ENCODE measurements around the gene TTC7B. TPM values are rescaled to one million over a fixed set of nuclear protein-coding genes. Genes with fewer than 3 reads are reported as not detected.

TTC7B gene
- total and polyA plus RNA-seq, 2 of the 8 experiments (the other 6 are each of a cell fraction or from before 2014, with no cell fraction given) = 23.7 to 34.0 TPM

GRCh38 chr14:90609376-90609775, 206.9 kb downstream of the TTC7B start:
- Histone ChIP-seq H3K4me2 (ENCODE audit: insufficient read depth in 1 of 2, low read depth in 2 of 2, low read length in 2 of 2) (no peak overlapping the region), H4K8ac (ENCODE audit: extremely low read depth, insufficient read depth, low read length) (no peak overlapping the region), H2AFZ (ENCODE audit: low read length) (no peak overlapping the region), H3K18ac (ENCODE audit: extremely low read depth, low read length) (no peak overlapping the region), H4K5ac (ENCODE audit: insufficient read length, low read depth, low read length) (no peak overlapping the region), H3K9ac (replicated peaks in 1 of 4; ENCODE audit: extremely low read depth in 1 of 4, low read depth in 3 of 4, low read length in 3 of 4) (no peak overlapping the region), H3K27ac (ENCODE audit: low read depth, low read length) (no peak overlapping the region), H4K20me1 (replicated peaks in 1 of 2; ENCODE audit: control insufficient read depth in 1 of 2, insufficient read depth in 2 of 2, low read length in 2 of 2) (no peaks in the 10 kb centered on the region), H3K4ac (replicated peaks; ENCODE audit: insufficient read length, low read depth, low read length) (no peak overlapping the region), H2BK12ac (ENCODE audit: low read depth, low read length) (no peak overlapping the region), H3K23ac (ENCODE audit: insufficient read length) (no peak overlapping the region), H2AK5ac (ENCODE audit: low read depth, low read length) (no peak overlapping the region), H3K9me3 (ENCODE audit: insufficient read depth in 2 of 2, low read depth in 1 of 2, low read length in 1 of 2) (no peaks in the 10 kb centered on the region), H3K4me1 (replicated peaks in 1 of 4; ENCODE audit: control insufficient read depth in 3 of 4, insufficient read depth in 4 of 4, low read length in 3 of 4) (peaks cover 8 to 18% (median 14%) of the 10 kb centered on the region in 4 experiments; a peak in 6 of 7 replicates), H3K36me3 (ENCODE audit: control insufficient read depth in 2 of 4, insufficient read depth in 4 of 4, low read length in 3 of 4) (no peaks in the 10 kb centered on the region), H2BK20ac (ENCODE audit: low read length) (no peak overlapping the region), H3K27me3 (replicated peaks in 1 of 4; ENCODE audit: control insufficient read depth in 3 of 4, extremely low read depth in 1 of 4, insufficient read depth in 3 of 4, low read length in 3 of 4) (no peaks in the 10 kb centered on the region), H3K79me1 (ENCODE audit: low read depth, low read length) (no peaks in the 10 kb centered on the region), H3K14ac (ENCODE audit: insufficient read length) (no peak overlapping the region), H2BK15ac (ENCODE audit: low read length) (no peak overlapping the region), H4K91ac (replicated peaks; ENCODE audit: insufficient read length, low read length) (no peak overlapping the region), H2BK5ac (ENCODE audit: low read depth, low read length) (no peak overlapping the region), H2BK120ac (replicated peaks; ENCODE audit: low read depth, low read length) (no peak overlapping the region), H3K4me3 (ENCODE audit: extremely low read depth in 1 of 4, insufficient read depth in 2 of 4, low read depth in 3 of 4, low read length in 4 of 4) (no peak overlapping the region), H3K79me2 (ENCODE audit: control insufficient read depth in 1 of 2, insufficient read depth in 2 of 2, low read length in 2 of 2) (no peaks in the 10 kb centered on the region), H3K56ac (replicated peaks; ENCODE audit: insufficient read length, low read depth, low read length) (no peak overlapping the region), H3K23me2 (ENCODE audit: low read depth, low read length) (no peaks in the 10 kb centered on the region)
- no peak for TF ChIP-seq CTBP2 (IDR thresholded peaks at IDR 0.05; ENCODE audit: borderline replicate concordance, insufficient read depth, insufficient read length, low read length)
- CTCF ChIA-PET (ENCODE audit: partially characterized antibody) = interaction anchor here (1.1 to 2.6 kb wide), 9 partner anchors 9 to 210 kb away, joined by 3 to 9 read pairs (median 5); no protein-coding TSS in a partner anchor
- 87% methylated on average over 2 of the region's 2 CpGs; no CpG with 5 or more reads in 1 of the 2 experiments for WGBS, 2 experiments (ENCODE audit: extremely low coverage in 1 of 2, insufficient coverage in 1 of 2, insufficient read length in 1 of 2, insufficient replicate concordance in 2 of 2, low coverage in 1 of 2, low lambda C conversion rate in 2 of 2, missing lambda C conversion rate in 1 of 2)
- POLR2A ChIA-PET (ENCODE audit: partially characterized antibody) = interaction anchor here (1.7 kb wide), 1 partner anchor 33 kb away, joined by 6 read pairs; no protein-coding TSS in a partner anchor
- FAIRE-seq = no peak
- DNase-seq (ENCODE audit: low read depth in 1 of 2, low spot score in 2 of 2) = no peak
